Measurements from ENCODE around the gene SPRED1. TPM values are rescaled to one million over a fixed set of nuclear protein-coding genes. Genes with fewer than 3 reads are reported as not detected.

The SPRED1 gene
- polyA plus RNA-seq, 4 donors = 0.89 to 30.1 (median 3.5) TPM

GRCh38 chr15:38323895-38324294 is 71.3 kb downstream of the SPRED1 start:
- Histone ChIP-seq H3K27me3 (ENCODE audit: control insufficient read depth in 3 of 3, insufficient read depth in 3 of 3, low read length in 3 of 3) (no peaks in the 10 kb centered on the region), H3K4me3 (ENCODE audit: low read depth in 1 of 3, low read length in 3 of 3) (no peak overlapping the region), H3K4me1 (ENCODE audit: control insufficient read depth in 3 of 3, insufficient read depth in 2 of 3, low read depth in 1 of 3, low read length in 2 of 3) (peaks cover 0 to 2% (median 0%) of the 10 kb centered on the region in 3 donors), H3K36me3 (ENCODE audit: control insufficient read depth in 3 of 3, insufficient read depth in 2 of 3, low read depth in 1 of 3, low read length in 3 of 3) (peaks cover 0 to 15% (median 0%) of the 10 kb centered on the region in 3 donors), H3K27ac (ENCODE audit: low read depth in 1 of 3, low read length in 2 of 3) (no peak overlapping the region), H3K9me3 (ENCODE audit: control insufficient read depth in 2 of 2, insufficient read depth in 1 of 2, low read depth in 1 of 2, low read length in 1 of 2) (no peaks in the 10 kb centered on the region)
- no peak for FAIRE-seq
- peak in 1 of 2 donors; percentile 6 for DNase-seq
- 51 to 73% (median 58%) methylated on average over 4 of the region's 4 CpGs for WGBS, 3 donors

GRCh38 chr15:38324939-38325647 is 72.5 kb downstream of the SPRED1 start:
- Histone ChIP-seq H3K36me3 (ENCODE audit: control insufficient read depth in 3 of 3, insufficient read depth in 2 of 3, low read depth in 1 of 3, low read length in 3 of 3) (peaks cover 0 to 11% (median 0%) of the 10 kb centered on the region in 3 donors), H3K9me3 (ENCODE audit: control insufficient read depth in 2 of 2, insufficient read depth in 1 of 2, low read depth in 1 of 2, low read length in 1 of 2) (no peaks in the 10 kb centered on the region), H3K4me1 (ENCODE audit: control insufficient read depth in 3 of 3, insufficient read depth in 2 of 3, low read depth in 1 of 3, low read length in 2 of 3) (peaks cover 0 to 2% (median 0%) of the 10 kb centered on the region in 3 donors), H3K27ac (ENCODE audit: low read depth in 1 of 3, low read length in 2 of 3) (no peak overlapping the region), H3K27me3 (ENCODE audit: control insufficient read depth in 3 of 3, insufficient read depth in 3 of 3, low read length in 3 of 3) (no peaks in the 10 kb centered on the region), H3K4me3 (ENCODE audit: low read depth in 1 of 3, low read length in 3 of 3) (no peak overlapping the region)
- FAIRE-seq (no peak), DNase-seq (no peak)
- 80 to 90% (median 81%) methylated on average over 7 of the region's 7 CpGs for WGBS, 3 donors

DNA sequence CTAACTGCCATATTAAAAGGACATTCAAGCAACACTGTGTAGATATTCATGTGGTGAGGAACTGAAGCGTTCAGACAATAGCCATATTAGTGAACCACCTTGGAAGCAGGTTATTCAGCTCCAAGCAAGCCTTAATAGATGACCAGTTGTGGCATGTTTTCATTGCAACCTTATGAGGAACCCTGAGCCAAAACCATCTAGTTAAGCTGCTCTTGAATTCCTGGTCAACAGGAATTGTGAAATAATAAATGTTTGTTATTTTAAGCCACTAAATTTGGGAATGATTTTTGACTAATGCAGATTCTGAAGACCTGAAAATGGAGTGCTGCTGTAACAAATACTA is 73.0 kb downstream of the SPRED1 start:
- H3K36me3 ChIP-seq (ENCODE audit: control insufficient read depth in 3 of 3, insufficient read depth in 2 of 3, low read depth in 1 of 3, low read length in 3 of 3) = peaks cover 0 to 11% (median 0%) of the 10 kb centered on the region in 3 donors
- H3K27ac ChIP-seq (ENCODE audit: low read depth in 1 of 3, low read length in 2 of 3) = no peak overlapping the region
- H3K9me3 ChIP-seq (ENCODE audit: control insufficient read depth in 2 of 2, insufficient read depth in 1 of 2, low read depth in 1 of 2, low read length in 1 of 2) = no peaks in the 10 kb centered on the region
- DNase-seq (no peak), FAIRE-seq (no peak)
- no peaks in the 10 kb centered on the region for H3K27me3 ChIP-seq (ENCODE audit: control insufficient read depth in 3 of 3, insufficient read depth in 3 of 3, low read length in 3 of 3)
- H3K4me1 ChIP-seq (ENCODE audit: control insufficient read depth in 3 of 3, insufficient read depth in 2 of 3, low read depth in 1 of 3, low read length in 2 of 3) = peaks cover 0 to 2% (median 0%) of the 10 kb centered on the region in 3 donors
- no peak overlapping the region for H3K4me3 ChIP-seq (ENCODE audit: low read depth in 1 of 3, low read length in 3 of 3)
- WGBS, 3 donors = 88 to 96% (median 96%) methylated on average over 1 of the region's 1 CpG

GRCh38 chr15:38332711-38333110 is 80.1 kb downstream of the SPRED1 start:
- FAIRE-seq (no peak), DNase-seq (no peak)
- Histone ChIP-seq H3K4me1 (ENCODE audit: control insufficient read depth in 3 of 3, insufficient read depth in 2 of 3, low read depth in 1 of 3, low read length in 2 of 3) (no peaks in the 10 kb centered on the region), H3K9me3 (ENCODE audit: control insufficient read depth in 2 of 2, insufficient read depth in 1 of 2, low read depth in 1 of 2, low read length in 1 of 2) (no peaks in the 10 kb centered on the region), H3K27me3 (ENCODE audit: control insufficient read depth in 3 of 3, insufficient read depth in 3 of 3, low read length in 3 of 3) (no peaks in the 10 kb centered on the region), H3K4me3 (ENCODE audit: low read depth in 1 of 3, low read length in 3 of 3) (no peak overlapping the region), H3K36me3 (ENCODE audit: control insufficient read depth in 3 of 3, insufficient read depth in 2 of 3, low read depth in 1 of 3, low read length in 3 of 3) (peaks cover 0 to 6% (median 3%) of the 10 kb centered on the region in 3 donors), H3K27ac (ENCODE audit: low read depth in 1 of 3, low read length in 2 of 3) (no peak overlapping the region)
- 90 to 97% (median 95%) methylated on average over 1 of the region's 1 CpG for WGBS, 3 donors

GRCh38 chr15:38335116-38335515 is 82.5 kb downstream of the SPRED1 start:
- peaks cover 0 to 3% (median 2%) of the 10 kb centered on the region in 3 donors for H3K36me3 ChIP-seq (ENCODE audit: control insufficient read depth in 3 of 3, insufficient read depth in 2 of 3, low read depth in 1 of 3, low read length in 3 of 3)
- 3 to 44% (median 3%) methylated on average over 1 of the region's 1 CpG for WGBS, 3 donors
- no peaks in the 10 kb centered on the region for H3K4me1 ChIP-seq (ENCODE audit: control insufficient read depth in 3 of 3, insufficient read depth in 2 of 3, low read depth in 1 of 3, low read length in 2 of 3)
- FAIRE-seq = no peak
- H3K27ac ChIP-seq (ENCODE audit: low read depth in 1 of 3, low read length in 2 of 3) = no peak overlapping the region
- DNase-seq = no peak
- no peaks in the 10 kb centered on the region for H3K9me3 ChIP-seq (ENCODE audit: control insufficient read depth in 2 of 2, insufficient read depth in 1 of 2, low read depth in 1 of 2, low read length in 1 of 2)
- H3K27me3 ChIP-seq (ENCODE audit: control insufficient read depth in 3 of 3, insufficient read depth in 3 of 3, low read length in 3 of 3) = no peaks in the 10 kb centered on the region
- no peak overlapping the region for H3K4me3 ChIP-seq (ENCODE audit: low read depth in 1 of 3, low read length in 3 of 3)

- no peaks in the 10 kb centered on the region for H3K9me3 ChIP-seq (ENCODE audit: control insufficient read depth in 2 of 2, insufficient read depth in 1 of 2, low read depth in 1 of 2, low read length in 1 of 2)
- H3K36me3 ChIP-seq (ENCODE audit: control insufficient read depth in 3 of 3, insufficient read depth in 2 of 3, low read depth in 1 of 3, low read length in 3 of 3) = peaks cover 0 to 7% (median 0%) of the 10 kb centered on the region in 3 donors
- H3K27ac ChIP-seq (ENCODE audit: low read depth in 1 of 3, low read length in 2 of 3) = no peak overlapping the region
- no peak for DNase-seq
- no peak for FAIRE-seq
- no peaks in the 10 kb centered on the region for H3K4me1 ChIP-seq (ENCODE audit: control insufficient read depth in 3 of 3, insufficient read depth in 2 of 3, low read depth in 1 of 3, low read length in 2 of 3)
- no peak overlapping the region for H3K4me3 ChIP-seq (ENCODE audit: low read depth in 1 of 3, low read length in 3 of 3)
- no peaks in the 10 kb centered on the region for H3K27me3 ChIP-seq (ENCODE audit: control insufficient read depth in 3 of 3, insufficient read depth in 3 of 3, low read length in 3 of 3)
- 94 to 96% (median 96%) methylated on average over 2 of the region's 2 CpGs for whole genome bisulfite sequencing, 3 donors
Measured at GRCh38 chr15:38344351-38344750, 91.7 kb downstream of the SPRED1 start.

DNA sequence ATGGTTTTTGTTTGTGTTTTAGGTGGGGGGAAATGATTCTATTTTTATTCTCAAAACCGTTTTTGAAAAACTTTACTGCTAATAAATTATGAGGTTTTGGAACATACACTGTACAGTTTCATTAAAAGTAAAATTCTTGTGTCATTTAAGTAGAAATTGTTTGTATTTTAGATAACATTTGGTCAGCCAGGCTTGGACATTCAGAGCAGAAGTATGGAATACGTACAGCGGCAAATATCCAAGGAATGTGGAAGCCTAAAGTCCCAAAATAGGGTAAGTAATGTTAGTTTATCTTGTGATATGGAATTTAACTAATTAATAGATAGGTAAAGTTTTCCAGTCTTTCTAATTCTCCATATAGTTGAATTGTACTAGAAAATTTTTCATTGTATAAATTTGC is 96.6 kb downstream of the SPRED1 start:
- H3K36me3 ChIP-seq (ENCODE audit: control insufficient read depth in 3 of 3, insufficient read depth in 2 of 3, low read depth in 1 of 3, low read length in 3 of 3) = peaks cover 2 to 10% (median 5%) of the 10 kb centered on the region in 3 donors
- 75 to 90% (median 85%) methylated on average over 3 of the region's 3 CpGs for WGBS, 3 donors
- no peaks in the 10 kb centered on the region for H3K4me1 ChIP-seq (ENCODE audit: control insufficient read depth in 3 of 3, insufficient read depth in 2 of 3, low read depth in 1 of 3, low read length in 2 of 3)
- H3K27ac ChIP-seq (ENCODE audit: low read depth in 1 of 3, low read length in 2 of 3) = no peak overlapping the region
- H3K9me3 ChIP-seq (ENCODE audit: control insufficient read depth in 2 of 2, insufficient read depth in 1 of 2, low read depth in 1 of 2, low read length in 1 of 2) = no peaks in the 10 kb centered on the region
- no peak overlapping the region for H3K4me3 ChIP-seq (ENCODE audit: low read depth in 1 of 3, low read length in 3 of 3)
- DNase-seq = no peak
- no peaks in the 10 kb centered on the region for H3K27me3 ChIP-seq (ENCODE audit: control insufficient read depth in 3 of 3, insufficient read depth in 3 of 3, low read length in 3 of 3)
- no peak for FAIRE-seq

DNA sequence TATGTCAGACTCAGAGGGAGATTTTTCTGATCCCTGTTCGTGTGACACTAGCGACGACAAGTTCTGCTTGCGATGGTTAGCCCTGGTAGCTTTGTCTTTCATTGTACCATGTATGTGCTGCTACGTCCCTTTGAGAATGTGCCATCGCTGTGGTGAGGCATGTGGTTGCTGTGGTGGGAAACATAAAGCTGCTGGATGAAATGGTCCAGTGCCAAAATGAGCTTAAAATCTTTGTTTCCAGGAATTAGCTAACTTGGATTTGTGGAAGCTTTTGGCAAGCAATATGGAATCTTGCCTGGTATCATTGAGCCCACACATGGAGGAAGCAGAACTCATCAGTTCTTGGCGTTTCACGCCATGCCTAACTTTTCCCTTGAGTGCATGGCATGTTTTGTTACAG is 98.8 kb downstream of the SPRED1 start:
- Histone ChIP-seq H3K27ac (ENCODE audit: low read depth in 1 of 3, low read length in 2 of 3) (no peak overlapping the region), H3K9me3 (ENCODE audit: control insufficient read depth in 2 of 2, insufficient read depth in 1 of 2, low read depth in 1 of 2, low read length in 1 of 2) (no peaks in the 10 kb centered on the region), H3K4me1 (ENCODE audit: control insufficient read depth in 3 of 3, insufficient read depth in 2 of 3, low read depth in 1 of 3, low read length in 2 of 3) (no peaks in the 10 kb centered on the region), H3K36me3 (ENCODE audit: control insufficient read depth in 3 of 3, insufficient read depth in 2 of 3, low read depth in 1 of 3, low read length in 3 of 3) (peaks cover 2 to 7% (median 5%) of the 10 kb centered on the region in 3 donors), H3K4me3 (ENCODE audit: low read depth in 1 of 3, low read length in 3 of 3) (no peak overlapping the region), H3K27me3 (ENCODE audit: control insufficient read depth in 3 of 3, insufficient read depth in 3 of 3, low read length in 3 of 3) (no peaks in the 10 kb centered on the region)
- FAIRE-seq (no peak), DNase-seq (no peak)
- 84 to 92% (median 92%) methylated on average over 8 of the region's 8 CpGs for WGBS, 3 donors

All from small intestine (tissue), 7 donors.